HCT116 (cell line): ENCODE measurements around the gene C5orf52.

ENCODE experiments used
- SIN3A ChIP-seq: IDR thresholded peaks from 2 replicates; pipeline ENCODE4 v1.6.1; 2012; ENCODE audit warnings: low read depth
- SP1 ChIP-seq: IDR thresholded peaks from 2 replicates; pipeline ENCODE4 v1.6.1; 2012; ENCODE audit warnings: low read depth
- TF ChIP-seq, protein P1 (sequence below), 3 experiments: fragments of 200-600 bp in 1 of 3; sonication (generic) in 1 of 3; IDR thresholded peaks in 2 of 3; conservative IDR thresholded peaks in 1 of 3; 2 replicates each; pipeline ENCODE4 v1.5.1; 2012 to 2017; ENCODE audit warnings: low read depth in 2 of 3, low read length in 2 of 3, antibody characterized with exemption in 1 of 3, borderline replicate concordance in 1 of 3, control low read depth in 1 of 3, mild to moderate bottlenecking in 1 of 3, mixed read lengths in 1 of 3, mixed run types in 1 of 3, moderate library complexity in 1 of 3; ENCODE audit not compliant: insufficient read depth in 1 of 3

DNA sequence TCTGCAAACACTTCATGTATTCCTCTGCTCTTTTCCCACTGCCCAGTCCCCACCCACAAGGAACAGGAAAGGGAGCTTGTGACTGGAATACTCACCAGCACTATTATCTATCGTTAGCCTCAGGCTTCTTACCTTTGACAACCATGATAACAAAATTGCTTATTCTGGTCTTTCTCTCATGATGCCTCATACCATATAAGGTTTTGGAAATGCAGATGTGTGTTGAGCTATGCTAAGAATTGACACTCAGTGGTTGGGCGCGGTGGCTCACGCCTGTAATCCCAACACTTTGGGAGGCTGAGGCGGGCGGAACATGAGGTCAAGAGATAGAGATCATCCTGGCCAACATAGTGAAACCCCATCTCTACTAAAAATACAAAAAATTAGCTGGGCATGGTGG, 44.5 kb upstream of the C5orf52 start:
- TF ChIP-seq, protein P1, sequence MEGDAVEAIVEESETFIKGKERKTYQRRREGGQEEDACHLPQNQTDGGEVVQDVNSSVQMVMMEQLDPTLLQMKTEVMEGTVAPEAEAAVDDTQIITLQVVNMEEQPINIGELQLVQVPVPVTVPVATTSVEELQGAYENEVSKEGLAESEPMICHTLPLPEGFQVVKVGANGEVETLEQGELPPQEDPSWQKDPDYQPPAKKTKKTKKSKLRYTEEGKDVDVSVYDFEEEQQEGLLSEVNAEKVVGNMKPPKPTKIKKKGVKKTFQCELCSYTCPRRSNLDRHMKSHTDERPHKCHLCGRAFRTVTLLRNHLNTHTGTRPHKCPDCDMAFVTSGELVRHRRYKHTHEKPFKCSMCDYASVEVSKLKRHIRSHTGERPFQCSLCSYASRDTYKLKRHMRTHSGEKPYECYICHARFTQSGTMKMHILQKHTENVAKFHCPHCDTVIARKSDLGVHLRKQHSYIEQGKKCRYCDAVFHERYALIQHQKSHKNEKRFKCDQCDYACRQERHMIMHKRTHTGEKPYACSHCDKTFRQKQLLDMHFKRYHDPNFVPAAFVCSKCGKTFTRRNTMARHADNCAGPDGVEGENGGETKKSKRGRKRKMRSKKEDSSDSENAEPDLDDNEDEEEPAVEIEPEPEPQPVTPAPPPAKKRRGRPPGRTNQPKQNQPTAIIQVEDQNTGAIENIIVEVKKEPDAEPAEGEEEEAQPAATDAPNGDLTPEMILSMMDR (IDR thresholded peaks at IDR 0.05 in 2 of 3, conservative IDR thresholded peaks at IDR 0.05 in 1 of 3; ENCODE audit: borderline replicate concordance in 1 of 3, insufficient read depth in 1 of 3, low read depth in 2 of 3, low read length in 2 of 3): no peak
- TF ChIP-seq SIN3A (no peak), SP1 (no peak)
